H54 (cell line): Measurements from ENCODE around the gene ENDOD1.
"Not testable (repeated sequence)": the region's sequence is repeated elsewhere in the genome, so short reads cannot be mapped to it uniquely, and the experiment has no call there.

ENCODE experiments used
- DNase-seq: peaks from one replicate; pipeline ENCODE4 v3.0.0; 2011; ENCODE audit warnings: low spot score, mixed read lengths; ENCODE audit not compliant: insufficient read length
- FAIRE-seq: peaks from 3 replicates; lab custom pipeline; 2011; peaks lifted over from hg19 to GRCh38; lab: Jason Lieb, UNC
- POLR2A ChIP-seq: IDR thresholded peaks from 2 replicates; pipeline ENCODE4 v1.6.1; 2011; ENCODE audit warnings: low read depth, mild to moderate bottlenecking, low read length

Gene ENDOD1, protein sequence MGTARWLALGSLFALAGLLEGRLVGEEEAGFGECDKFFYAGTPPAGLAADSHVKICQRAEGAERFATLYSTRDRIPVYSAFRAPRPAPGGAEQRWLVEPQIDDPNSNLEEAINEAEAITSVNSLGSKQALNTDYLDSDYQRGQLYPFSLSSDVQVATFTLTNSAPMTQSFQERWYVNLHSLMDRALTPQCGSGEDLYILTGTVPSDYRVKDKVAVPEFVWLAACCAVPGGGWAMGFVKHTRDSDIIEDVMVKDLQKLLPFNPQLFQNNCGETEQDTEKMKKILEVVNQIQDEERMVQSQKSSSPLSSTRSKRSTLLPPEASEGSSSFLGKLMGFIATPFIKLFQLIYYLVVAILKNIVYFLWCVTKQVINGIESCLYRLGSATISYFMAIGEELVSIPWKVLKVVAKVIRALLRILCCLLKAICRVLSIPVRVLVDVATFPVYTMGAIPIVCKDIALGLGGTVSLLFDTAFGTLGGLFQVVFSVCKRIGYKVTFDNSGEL

DNA sequence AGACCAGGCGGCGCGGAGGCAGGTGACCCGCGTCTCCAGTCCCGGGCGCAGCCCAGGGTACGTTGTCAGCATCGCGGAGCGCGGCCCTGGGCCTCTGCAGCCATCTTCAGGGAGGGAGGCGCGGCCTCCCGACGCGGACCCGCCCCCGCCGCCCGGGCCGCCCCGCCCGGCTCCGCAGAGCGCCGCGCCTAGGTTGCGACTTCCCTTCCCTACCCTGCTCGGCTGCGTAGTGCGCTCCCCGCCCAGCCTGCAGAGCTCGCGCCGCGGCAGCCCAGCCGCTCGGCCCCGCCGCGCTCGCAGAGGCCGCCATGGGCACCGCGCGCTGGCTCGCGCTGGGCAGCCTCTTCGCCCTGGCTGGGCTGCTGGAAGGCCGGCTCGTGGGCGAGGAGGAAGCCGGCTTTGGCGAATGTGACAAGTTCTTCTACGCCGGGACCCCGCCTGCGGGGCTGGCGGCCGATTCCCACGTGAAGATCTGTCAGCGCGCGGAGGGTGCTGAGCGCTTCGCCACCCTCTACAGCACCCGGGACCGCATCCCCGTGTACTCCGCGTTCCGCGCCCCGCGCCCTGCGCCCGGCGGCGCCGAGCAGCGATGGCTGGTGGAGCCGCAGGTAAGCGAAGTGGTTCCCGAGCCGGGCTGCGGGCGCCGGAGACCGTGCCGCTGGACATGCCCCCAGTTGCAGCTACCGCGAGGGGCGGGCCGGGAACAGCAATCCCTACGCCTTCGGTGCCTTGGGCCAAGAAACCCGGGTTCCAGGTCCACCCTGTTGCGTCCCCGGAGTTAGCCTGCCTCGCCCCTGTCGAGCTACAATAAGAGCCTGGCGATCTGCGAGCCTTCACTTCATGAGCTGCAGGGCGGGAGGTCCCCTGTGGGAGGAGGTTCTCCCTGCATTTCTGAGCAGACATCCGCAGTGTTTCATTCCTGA, at the start of gene ENDOD1:
ENDOD1 (plus strand) TSS at position 227 of the 923 bp plus-strand sequence; CDS start at position 309, 82 bp downstream.
- TF ChIP-seq POLR2A, result peak; percentile 42
- DNase-seq, result peak; percentile 62
- no peak for FAIRE-seq

DNA sequence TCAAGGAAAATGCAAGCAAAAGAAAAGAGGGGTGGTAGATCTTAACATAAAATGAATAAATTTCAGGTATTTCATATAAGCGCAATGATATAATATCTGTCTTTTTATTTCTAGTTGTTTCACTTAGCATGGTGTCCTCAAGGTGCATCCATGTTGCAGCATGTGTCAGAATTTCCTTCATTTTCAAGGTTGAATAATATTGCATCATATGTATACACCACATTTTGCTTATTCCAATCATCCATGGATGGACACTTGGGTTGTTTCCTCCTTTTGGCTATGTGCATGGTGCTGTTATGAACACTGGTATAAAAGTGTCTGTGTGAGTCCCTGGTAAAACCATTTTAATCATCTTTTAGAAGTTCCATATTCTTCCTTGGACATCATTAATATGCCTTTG, 47.4 kb upstream of the ENDOD1 start:
- TF ChIP-seq POLR2A, result no peak
- DNase-seq (no peak), FAIRE-seq (no peak)

DNA sequence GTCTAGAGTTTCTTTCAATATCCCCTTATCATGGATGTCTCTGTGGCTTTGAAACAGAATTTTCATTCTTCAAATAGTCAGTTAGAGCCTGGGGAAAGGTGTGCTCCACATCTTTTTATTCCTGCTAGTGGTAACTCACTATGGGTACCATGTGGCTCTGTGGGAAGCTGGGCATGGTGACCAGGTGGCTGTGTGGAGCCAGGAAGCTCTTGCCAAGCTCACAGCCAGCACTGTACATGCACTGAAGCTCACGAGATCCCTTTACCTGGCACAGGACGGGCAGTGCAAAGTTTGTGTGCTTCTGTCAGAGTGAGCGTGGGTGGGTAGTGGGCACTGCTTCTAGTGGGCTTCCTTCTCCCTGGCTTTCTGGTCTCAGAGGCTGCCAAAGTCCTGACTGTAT, 46.7 kb upstream of the ENDOD1 start:
- DNase-seq, result no peak
- no peak for TF ChIP-seq POLR2A
- FAIRE-seq, result no peak

DNA sequence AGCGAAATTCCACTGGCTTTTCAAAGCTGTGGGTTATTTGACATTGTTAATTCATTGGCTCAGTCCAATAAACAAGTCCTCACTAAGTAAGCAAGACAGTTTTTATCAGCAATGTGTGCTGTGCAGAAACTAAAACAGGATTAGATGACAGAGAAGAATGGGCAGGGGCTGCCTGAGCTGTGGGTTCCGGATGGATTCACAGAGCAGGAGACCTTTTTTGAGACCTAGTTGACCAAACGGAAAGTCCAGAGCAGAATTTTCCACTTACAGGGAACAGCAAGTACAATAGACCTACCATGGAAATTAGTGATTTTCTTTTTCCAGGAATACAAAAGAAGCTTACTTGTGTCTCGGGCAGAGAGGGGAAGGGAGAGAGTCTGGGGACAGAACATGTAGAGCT, 45.6 kb upstream of the ENDOD1 start:
- FAIRE-seq (no peak), DNase-seq (no peak)
- TF ChIP-seq POLR2A, result no peak

DNA sequence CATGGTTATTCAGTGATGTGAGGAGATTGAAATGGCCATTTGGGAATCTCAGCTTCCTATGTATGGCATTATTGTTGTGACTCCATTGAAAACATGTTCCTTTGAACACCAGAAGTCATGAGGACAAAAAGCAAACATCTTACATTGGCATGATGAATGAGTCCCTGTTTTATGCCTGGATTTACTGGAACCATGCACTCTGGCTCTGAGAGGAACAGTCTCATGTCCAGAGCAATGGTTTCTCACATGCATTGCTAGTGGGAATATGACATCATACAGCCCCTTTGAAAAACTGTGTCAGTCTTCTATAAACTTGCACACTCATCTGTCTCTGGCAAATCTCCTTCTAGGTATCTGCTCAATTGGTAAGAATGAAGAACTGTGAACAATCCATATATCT, 43.8 kb upstream of the ENDOD1 start:
- no peak for FAIRE-seq
- no peak for TF ChIP-seq POLR2A

DNA sequence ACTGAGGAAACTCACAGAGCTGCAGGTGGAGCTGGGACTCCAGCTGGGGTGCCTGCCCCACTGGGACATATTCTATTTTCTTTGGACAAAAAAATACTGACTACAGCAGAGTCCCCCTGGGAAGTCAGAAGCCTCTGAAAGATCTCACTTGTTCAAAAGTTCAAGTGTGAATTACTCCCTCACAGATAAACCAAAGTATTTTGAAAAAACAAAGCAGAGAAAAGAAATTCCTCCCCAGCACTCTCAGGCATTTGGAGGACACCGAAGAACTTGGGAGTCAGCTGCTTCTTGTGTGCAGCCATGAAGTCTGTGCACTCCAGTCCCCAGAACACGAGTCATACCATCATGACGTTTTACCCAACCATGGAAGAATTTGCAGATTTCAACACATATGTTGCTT, 40.5 kb upstream of the ENDOD1 start, which contains the start of gene KDM4F:
KDM4F (plus strand) TSS at position 301 of the 400 bp plus-strand sequence.
- FAIRE-seq, DNase-seq: not testable (repeated sequence)

More for the DNA sequence above, 43.8 kb upstream of the ENDOD1 start:
- DNase-seq, result no peak

DNA sequence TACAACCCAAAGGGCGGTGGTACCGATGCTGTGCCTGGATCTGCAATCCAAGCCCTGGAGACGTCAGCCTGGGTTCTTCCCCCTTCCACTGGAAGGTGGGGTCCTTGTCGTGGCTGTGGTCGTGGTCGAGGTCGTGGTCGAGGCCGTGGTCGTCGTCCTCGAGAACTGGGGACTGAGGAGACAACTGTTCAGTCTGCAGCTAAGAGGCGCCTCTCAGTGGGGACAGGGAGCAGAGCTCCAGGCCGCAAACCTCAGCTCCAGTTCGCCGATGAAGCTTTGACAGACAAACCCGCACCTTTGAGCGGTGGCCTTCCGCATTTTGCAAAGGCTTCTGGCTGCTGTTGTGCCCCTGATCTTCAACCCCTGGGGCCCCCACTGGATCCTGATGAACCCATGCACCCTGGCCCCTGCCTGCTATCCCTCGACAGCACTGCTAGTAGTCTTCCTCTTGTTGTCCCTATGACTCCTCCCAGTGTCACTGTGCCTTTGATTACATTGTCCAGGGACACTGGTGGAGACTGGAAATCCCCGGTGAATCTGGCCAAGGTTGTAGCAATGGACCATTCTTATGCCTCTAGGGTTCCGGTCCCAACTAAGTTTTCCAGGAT, 38.9 kb upstream of the ENDOD1 start:
- FAIRE-seq (no peak), DNase-seq (no peak)
- TF ChIP-seq POLR2A, result no peak

DNA sequence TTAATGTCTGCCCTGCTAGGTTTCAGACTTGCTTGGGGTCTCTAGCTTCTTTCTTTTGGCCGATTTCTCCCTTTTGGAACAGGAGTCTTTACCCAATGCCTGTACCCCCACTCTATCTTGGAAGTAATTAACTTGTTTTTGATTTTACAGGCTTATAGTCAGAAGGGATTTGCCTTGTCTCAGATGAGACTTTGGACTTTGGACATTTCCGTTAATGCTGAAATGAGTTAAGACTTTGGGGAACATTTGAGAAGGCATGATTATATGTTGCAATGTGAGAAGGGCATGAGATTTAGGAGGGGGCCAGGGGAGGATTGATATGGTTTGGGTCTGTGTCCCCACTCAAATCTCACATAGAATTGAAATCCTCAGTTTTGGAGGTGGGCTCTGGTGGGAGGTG, 35.3 kb upstream of the ENDOD1 start:
- FAIRE-seq (no peak), DNase-seq (no peak)
- TF ChIP-seq POLR2A, result no peak

DNA sequence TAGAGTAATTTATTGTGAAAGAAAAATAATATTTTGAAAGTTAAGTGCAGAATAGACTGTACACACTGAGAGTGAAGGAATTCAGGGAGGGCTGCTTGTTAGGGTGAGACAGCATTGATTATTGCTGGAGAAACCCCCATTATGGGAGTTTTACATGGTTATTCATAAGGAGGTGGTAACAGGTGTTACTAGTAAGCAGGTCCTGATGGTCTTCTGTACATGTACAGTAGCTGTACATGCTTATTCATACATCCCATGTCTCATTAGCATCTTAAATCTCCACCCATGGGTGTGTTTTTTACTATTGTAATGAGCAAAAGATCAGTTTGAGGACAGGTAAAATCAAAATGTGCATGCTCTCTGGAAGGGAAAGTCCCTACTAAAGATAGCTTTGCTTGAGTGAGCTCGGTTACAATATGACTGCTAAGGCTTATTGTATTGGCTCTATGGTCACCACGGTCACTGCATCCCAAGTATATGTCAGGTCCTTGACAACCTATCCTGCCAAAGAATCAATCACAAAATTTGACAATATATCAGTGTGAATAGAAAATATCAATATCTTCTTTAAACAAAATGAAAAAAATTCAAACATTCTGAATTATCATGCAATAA, 34.3 kb upstream of the ENDOD1 start:
- FAIRE-seq, result no peak
- no peak for TF ChIP-seq POLR2A

DNA sequence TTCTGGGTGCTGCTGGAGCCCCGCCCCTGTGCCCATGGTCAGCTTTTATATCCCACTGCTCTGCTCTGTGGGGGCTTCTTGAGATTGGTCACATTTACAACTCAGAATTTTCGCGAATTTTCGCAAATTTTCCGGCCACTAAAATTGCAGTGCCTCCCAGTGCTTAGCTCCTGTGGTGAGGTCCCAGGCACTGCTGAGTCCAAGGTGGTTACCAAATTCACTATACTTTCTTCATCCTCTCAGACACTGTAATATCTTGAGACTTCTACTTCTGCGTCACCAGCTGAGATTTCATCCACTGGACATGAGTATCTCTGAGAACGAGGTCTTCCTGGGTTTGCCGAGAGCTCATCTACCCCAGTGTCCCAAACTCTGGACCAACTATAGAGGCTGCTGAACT, 31.7 kb upstream of the ENDOD1 start:
- FAIRE-seq (no peak), DNase-seq (no peak)
- TF ChIP-seq POLR2A, result no peak

More for the DNA sequence above, 34.3 kb upstream of the ENDOD1 start:
- DNase-seq, result no peak

DNA sequence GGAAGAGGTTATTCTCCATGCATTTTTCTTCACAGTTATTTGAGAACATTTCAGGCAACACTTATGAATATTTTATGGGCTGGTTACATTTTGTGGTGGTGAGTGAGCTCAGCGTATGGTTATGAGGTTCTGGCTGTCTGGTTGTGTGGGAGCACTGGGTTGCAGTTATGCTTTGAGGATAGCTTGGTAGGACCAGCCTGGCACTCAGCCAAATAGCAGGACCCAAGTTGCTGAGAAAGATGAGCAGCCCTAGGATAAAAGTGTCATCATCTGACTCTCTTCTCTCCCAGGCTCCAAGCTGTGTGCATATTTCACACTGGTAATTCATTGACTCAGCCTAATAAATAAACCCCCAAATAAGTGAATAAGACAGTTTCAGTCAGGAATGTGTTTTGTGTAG, 31.0 kb upstream of the ENDOD1 start:
- no peak for FAIRE-seq
- no peak for TF ChIP-seq POLR2A
- no peak for DNase-seq

DNA sequence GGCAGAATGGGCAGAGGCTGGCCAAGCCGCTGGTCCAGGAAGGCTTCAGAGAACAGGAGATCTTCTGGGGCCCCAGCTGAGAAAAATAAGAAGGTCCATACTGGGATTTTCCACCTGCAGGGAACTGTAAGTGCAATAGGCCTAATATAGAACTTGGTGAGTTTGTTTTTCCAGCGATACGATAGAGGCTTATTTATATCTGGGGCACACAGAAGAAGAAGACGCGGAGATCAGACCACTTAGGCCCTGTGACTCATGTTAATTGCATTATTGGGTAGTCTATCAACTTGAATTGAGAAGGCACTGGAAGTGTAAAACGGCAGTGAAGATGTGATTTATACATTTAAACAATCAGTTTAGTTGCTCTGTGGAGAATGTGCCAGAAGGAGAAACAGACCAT, 30.6 kb upstream of the ENDOD1 start:
- TF ChIP-seq POLR2A, result no peak
- no peak for DNase-seq
- no peak for FAIRE-seq

DNA sequence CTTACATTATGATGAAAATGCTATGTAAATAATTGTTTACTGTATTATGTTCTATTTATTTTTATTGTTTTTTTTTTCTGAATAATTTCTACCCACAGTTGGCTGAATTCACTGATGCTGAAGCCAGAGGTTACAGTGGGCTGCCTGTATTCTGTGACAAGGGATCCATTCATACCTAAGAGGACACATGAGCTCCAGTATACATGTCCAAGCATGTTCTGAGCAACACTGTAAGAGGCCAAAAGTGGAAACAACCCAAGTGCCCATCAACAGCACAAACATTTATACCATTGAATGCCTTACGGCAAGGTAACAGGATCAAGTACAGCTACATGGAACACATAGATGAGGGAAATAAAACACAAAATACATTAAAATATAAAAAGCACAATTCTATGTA, 24.3 kb upstream of the ENDOD1 start:
- no peak for DNase-seq
- no peak for TF ChIP-seq POLR2A

DNA sequence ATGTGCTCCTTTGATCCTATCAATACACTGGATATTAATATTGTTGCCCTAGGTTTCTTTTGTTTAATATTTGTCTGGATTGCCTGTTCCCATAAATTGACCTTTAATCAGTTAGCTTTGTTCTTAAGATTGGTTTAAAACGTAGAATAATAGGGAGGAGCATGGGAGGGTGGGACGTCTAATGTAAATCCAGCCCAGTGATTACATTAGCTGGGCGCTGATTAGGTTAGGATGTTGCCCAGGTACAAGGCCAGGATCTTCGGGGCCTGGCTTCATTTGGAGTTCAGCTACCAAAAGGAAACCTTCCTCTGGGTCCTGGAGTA, 23.0 kb upstream of the ENDOD1 start, which contains the start of gene SRSF8:
SRSF8 (plus strand) TSS at position 204 of the 323 bp plus-strand sequence. CDS start 308 bp downstream, outside the sequence.
- FAIRE-seq, result no peak
- no peak for DNase-seq
- TF ChIP-seq POLR2A, result no peak

More for the DNA sequence above, 24.3 kb upstream of the ENDOD1 start:
- no peak for FAIRE-seq
